ENCODE data around the gene ADAM10. TPM values are rescaled to one million over a fixed set of nuclear protein-coding genes. Genes with fewer than 3 reads are reported as not detected.

The ADAM10 gene
- total RNA-seq, 1 experiment from 2014 or later, result 159 TPM

- Histone ChIP-seq H3K14ac (ENCODE audit: insufficient read depth, low read length) (no peak overlapping the region), H3K9ac (ENCODE audit: extremely low read depth, insufficient read length, low read length) (no peak overlapping the region), H2AK5ac (ENCODE audit: insufficient read length, low read length) (no peak overlapping the region), H4K8ac (replicated peaks; ENCODE audit: insufficient read length, low read depth, low read length) (no peak overlapping the region), H2BK120ac (ENCODE audit: low read depth, low read length, poor library complexity, severe bottlenecking) (no peak overlapping the region), H3K4me1 (ENCODE audit: insufficient read depth, low read length) (no peaks in the 10 kb centered on the region), H2AFZ (ENCODE audit: low read length) (no peak overlapping the region), H2BK5ac (ENCODE audit: insufficient read length, low read length) (no peak overlapping the region), H3K23ac (ENCODE audit: insufficient read length, low read depth, low read length) (no peak overlapping the region), H2BK20ac (ENCODE audit: low read depth, low read length, poor library complexity, severe bottlenecking) (no peak overlapping the region), H3K9me3 (ENCODE audit: control insufficient read depth, low read depth, low read length) (no peaks in the 10 kb centered on the region), H3K27me3 (ENCODE audit: insufficient read depth, low read length) (no peaks in the 10 kb centered on the region), H3K79me2 (ENCODE audit: insufficient read depth, low read length) (no peaks in the 10 kb centered on the region), H3K79me1 (ENCODE audit: insufficient read depth, low read depth, low read length, poor library complexity, severe bottlenecking) (no peaks in the 10 kb centered on the region), H3K4ac (ENCODE audit: low read depth, low read length) (no peak overlapping the region), H4K5ac (ENCODE audit: insufficient read length, low read depth, low read length) (no peak overlapping the region), H4K20me1 (ENCODE audit: control insufficient read depth, insufficient read depth, insufficient read length) (no peaks in the 10 kb centered on the region), H2BK15ac (ENCODE audit: low read depth, low read length) (no peak overlapping the region), H3K4me2 (ENCODE audit: insufficient read depth, insufficient read length, low read length) (no peak overlapping the region), H3K23me2 (ENCODE audit: insufficient read length, low read depth, low read length, poor library complexity, severe bottlenecking) (no peaks in the 10 kb centered on the region), H3K56ac (ENCODE audit: insufficient read length, low read depth, low read length) (no peak overlapping the region), H2BK12ac (ENCODE audit: insufficient read length, low read depth, low read length) (no peak overlapping the region), H4K91ac (ENCODE audit: insufficient read length, low read depth, low read length) (no peak overlapping the region), H3K18ac (ENCODE audit: insufficient read length, low read depth, low read length) (no peak overlapping the region), H3K27ac (ENCODE audit: insufficient read length, low read depth, low read length) (no peak overlapping the region), H3T11ph (ENCODE audit: low read length) (no peak overlapping the region)
- no peak for TF ChIP-seq CTCF (conservative IDR thresholded peaks at IDR 0.05)
- WGBS (ENCODE audit: extremely low coverage, insufficient read length, low lambda C conversion rate), result no CpG with 5 or more reads among the region's 3 CpGs
- Mint-ChIP-seq H3K9me3 (peaks cover 8 to 15% of the 10 kb centered on the region in 2 experiments; a peak in 4 of 5 replicates), H3K27ac (peak overlapping the region in 2 of 3 experiments; percentile 18 to 89; a peak in 3 of 7 replicates), H3K4me3 (no peak overlapping the region), H3K36me3 (ENCODE audit: insufficient read depth in 1 of 3, low read depth in 3 of 3) (peaks cover 0 to 15% (median 6%) of the 10 kb centered on the region in 3 experiments; a peak in 3 of 7 replicates), H3K4me1 (peaks cover 17 to 29% of the 10 kb centered on the region in 2 experiments), H3K27me3 (ENCODE audit: low read depth) (no peaks in the 10 kb centered on the region)
- no peak for DNase-seq
These were observed 187.4 kb downstream of the ADAM10 start for GRCh38 chr15:58562135-58562534.

Data from H9 (cell line).